HG03039 (cell line): Measurements from ENCODE around the gene ATAD3A.
"Not testable (repeated sequence)": the region's sequence is repeated elsewhere in the genome, so short reads cannot be mapped to it uniquely, and the experiment has no call there.

ENCODE experiments used
- ATAC-seq: cut with Tn5 transposase; IDR thresholded peaks from one replicate; pipeline ENCODE4 v1.9.1; 2021; ENCODE audit warnings: mild to moderate bottlenecking, moderate library complexity; ENCODE audit not compliant: unreplicated experiment

ATAD3A gene

GRCh38 chr1:1489231-1489630 is 22.7 kb upstream of the ATAD3A start:
- ATAC-seq = no peak

- ATAC-seq = no peak
Observed at GRCh38 chr1:1489861-1490260, 22.1 kb upstream of the ATAD3A start.

GRCh38 chr1:1490633-1491230 is 21.2 kb upstream of the ATAD3A start:
- ATAC-seq = no peak

GRCh38 chr1:1491601-1492000 is 20.4 kb upstream of the ATAD3A start:
- no peak for ATAC-seq

DNA sequence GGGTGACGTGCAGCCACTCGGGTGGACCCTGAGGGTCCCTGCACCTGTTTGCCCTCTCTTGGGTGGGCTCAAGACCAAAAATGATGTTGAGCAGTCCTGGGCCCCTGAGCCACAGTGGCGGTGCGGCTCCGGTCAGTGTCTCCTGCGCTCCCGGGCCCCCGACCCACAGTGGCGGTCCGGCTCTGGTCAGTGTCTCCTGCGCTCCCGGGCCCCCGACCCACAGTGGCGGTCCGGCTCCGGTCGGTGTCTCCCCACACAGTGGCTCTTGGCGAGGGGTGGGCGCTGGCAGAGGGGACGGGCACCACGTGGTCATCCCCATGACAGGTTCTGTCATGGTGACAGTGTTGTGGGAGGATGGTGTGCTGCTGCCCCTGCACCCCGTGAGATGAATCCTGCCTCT is 17.7 kb upstream of the ATAD3A start:
- not testable (repeated sequence) for ATAC-seq

DNA sequence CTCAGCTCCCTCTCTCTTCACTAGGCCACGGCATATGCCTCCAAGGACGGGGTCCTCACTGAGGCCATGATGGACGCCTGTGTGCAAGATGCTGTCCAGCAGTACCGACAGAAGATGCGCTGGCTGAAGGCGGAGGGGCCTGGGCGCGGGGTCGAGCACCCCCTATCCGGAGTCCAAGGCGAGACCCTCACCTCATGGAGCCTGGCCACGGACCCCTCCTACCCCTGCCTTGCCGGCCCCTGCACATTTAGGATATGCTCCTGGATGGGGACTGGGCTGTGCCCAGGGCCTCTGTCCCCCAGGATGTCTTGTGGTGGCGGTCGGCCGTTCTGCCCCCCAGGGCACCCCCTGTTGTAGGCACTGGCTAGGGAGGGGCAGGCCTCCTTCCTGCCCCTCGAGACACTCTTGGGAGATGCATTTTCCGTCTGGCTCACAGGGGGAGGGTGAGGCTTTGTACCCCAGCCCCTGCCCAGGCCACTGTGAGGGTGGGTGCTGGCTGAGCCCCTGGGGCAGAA is 16.4 kb upstream of the ATAD3A start:
- not testable (repeated sequence) for ATAC-seq

GRCh38 chr1:1504777-1505365 is 7.1 kb upstream of the ATAD3A start:
- not testable (repeated sequence) for ATAC-seq

DNA sequence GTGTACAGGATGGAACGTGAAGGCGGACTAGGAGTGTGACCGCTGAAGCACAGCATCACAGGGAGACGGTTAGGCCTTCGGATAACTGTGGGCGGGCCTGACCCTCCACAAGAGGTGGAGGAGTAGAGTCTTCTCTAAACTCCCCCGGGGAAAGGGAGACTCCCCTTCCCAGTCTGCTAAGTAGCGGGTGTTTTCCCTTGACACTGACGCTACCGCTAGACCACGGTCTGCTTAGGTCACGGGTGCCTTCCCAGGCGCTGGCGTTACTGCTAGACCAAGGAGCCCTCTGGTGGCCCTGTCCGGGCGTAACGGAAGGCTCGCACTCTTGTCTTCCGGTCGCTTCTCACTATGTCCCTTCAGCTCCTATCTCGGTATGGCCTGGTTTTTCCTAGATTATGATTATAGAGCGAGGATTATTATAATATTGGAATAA is 6.6 kb upstream of the ATAD3A start:
- not testable (repeated sequence) for ATAC-seq

DNA sequence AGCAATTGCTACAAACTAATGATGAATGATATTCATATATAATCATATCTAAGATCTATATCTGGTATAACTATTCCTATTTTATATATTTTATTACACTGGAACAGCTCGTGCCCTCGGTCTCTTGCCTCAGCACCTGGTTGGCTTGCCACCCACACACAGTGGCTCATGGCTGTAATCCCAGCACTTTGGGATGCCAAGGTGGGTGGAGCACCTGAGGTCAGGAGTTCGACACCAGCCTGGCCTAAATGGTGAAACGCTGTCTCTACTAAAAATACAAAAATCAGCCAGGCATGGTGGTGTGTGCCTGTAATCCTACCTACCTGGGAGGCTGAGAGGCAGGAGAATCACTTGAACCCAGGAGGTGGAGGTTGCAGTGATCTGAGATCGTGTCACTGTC is 6.2 kb upstream of the ATAD3A start:
- ATAC-seq = not testable (repeated sequence)

DNA sequence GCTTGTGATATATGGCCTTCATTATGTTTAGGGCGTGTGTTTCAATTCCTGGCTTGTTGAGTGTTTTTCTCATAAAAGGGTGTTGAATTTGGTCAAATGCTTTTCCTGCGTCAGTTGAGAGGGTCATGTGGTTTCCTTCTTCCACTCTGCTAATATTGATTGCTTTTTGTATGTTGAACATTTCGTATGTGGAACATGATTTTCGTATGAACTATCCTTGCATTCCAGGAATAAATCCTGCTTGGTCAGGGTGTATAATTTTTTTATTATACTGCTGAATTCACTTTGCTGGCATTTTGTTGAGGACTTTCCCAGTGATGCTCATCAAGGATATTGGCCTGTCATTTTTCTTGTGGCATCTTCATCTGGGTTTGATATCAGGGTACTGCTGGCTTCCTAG is 4.7 kb upstream of the ATAD3A start:
- ATAC-seq = no peak

GRCh38 chr1:1508775-1509464 is 3.0 kb upstream of the ATAD3A start:
- not testable (repeated sequence) for ATAC-seq

DNA sequence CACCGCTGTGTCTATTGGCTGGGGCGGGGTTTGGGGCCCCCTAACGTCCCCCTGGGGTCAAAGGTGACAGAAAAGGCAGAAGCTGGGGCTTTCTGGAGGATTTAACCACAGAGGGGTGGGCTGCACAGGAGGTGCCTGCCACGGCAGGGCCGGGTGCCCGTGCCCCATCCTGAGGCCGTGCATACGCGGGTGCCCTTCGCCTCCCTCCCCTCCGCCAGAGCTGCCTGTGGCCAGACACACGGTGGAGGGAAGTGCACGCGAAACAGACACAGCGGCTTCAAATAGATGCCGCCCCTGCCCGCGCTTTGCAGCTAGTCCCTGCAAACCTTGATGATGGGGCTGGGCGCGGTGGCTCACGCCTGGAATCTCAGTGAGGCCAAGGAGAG is 2.5 kb upstream of the ATAD3A start:
- ATAC-seq = not testable (repeated sequence)

DNA sequence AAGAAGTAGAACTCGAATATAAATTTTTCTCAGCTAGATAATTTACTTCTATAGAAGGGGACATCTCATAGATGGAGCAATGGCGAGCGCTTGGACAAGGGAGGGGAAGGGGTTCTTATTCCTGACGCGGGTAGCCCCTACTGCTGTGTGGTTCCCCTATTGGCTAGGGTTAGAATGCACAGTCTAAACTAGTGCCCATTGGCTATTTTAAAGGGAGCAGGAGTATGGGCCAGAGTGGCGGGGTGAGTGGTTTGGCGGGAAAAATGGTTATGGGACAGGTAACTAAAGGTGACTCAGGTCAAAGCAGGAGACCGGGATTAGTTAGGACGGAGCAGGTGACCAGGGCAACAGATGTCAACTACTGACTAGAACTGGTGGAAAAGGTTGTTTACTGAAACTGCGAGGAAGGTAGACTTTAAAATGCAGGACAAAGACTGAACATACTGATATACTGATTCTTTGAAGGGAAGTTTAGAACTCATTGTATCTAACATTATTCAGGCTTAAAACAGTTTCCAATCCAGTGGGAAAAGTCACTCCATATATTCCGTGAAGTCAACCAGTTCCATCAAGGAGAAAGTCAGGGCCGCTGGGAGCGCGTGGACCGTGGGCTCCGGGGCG is 940 bp upstream of the ATAD3A start:
- ATAC-seq = no peak

DNA sequence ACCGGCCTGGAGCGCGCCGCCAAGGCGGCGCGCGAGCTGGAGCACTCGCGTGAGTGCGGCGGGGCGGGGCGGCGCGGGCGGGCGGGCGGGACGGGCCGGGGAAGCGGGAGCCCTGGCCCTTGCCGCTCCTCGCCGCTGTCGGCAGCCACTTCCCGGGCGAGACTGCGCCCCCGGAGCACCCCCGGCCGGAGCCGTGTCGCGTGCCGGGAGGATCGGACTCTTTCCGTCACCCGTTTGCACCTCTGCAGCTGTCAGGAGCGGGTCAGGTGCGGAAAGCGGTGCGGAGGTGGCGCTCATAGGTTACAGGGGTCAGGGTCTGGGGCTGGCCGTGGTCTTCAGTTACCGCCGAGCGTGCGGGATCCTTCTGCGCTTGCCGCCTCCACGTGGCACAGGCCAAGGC is 463 bp downstream of the ATAD3A start:
- ATAC-seq = not testable (repeated sequence)

GRCh38 chr1:1513675-1514074 is 1.7 kb downstream of the ATAD3A start:
- not testable (repeated sequence) for ATAC-seq

GRCh38 chr1:1514376-1514775 is 2.4 kb downstream of the ATAD3A start:
- not testable (repeated sequence) for ATAC-seq

GRCh38 chr1:1516923-1517322 is 5.0 kb downstream of the ATAD3A start:
- not testable (repeated sequence) for ATAC-seq

DNA sequence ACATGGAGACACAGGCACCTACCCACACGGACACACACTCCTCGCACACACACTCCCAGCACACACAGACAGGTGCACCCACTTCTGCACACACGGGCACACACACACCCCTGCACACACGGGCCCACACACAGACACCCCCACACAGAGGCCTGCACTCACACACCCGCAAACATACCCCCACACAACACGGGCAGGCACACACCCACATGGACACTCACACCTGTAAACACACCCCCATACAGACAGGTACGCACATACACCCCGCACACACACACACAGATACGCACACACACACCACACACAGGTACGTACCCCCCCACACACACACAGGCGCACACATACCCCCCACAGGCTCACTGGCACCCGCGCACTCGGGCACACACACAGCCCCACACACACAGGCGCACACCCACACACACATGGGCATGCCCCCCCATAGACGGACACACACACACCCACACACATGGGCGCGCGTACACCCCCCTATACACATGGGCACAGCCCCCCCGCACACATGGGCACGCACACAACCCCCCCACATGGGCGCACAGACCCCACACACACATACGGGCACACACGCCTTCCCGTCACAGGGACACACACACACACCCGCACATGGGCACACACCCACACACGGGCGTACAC is 6.1 kb downstream of the ATAD3A start:
- no peak for ATAC-seq

- not testable (repeated sequence) for ATAC-seq
Observed at GRCh38 chr1:1518621-1519007, 6.7 kb downstream of the ATAD3A start.

- not testable (repeated sequence) for ATAC-seq
Observed at GRCh38 chr1:1519805-1520505, 8.0 kb downstream of the ATAD3A start.
